K562 (cell line): ENCODE results near the gene SLC12A9. TPM values are rescaled to one million over a fixed set of nuclear protein-coding genes. Genes with fewer than 3 reads are reported as not detected.

Experiments
- ELF1 ChIP-seq: fragments of 200-800 bp; sonication (Bioruptor generic); IDR thresholded peaks from 2 replicates; pipeline ENCODE4 v1.6.1; 2016; ENCODE audit warnings: missing genetic modification characterization, missing compliant biosample characterization
- HNRNPL ChIP-seq: fragments of 200-400 bp; formaldehyde crosslinking; IDR thresholded peaks from 2 replicates; pipeline ENCODE4 v1.6.1; 2017; ENCODE audit warnings: low read depth, mild to moderate bottlenecking, low read length
- JUNB ChIP-seq: fragments of 450-650 bp; formaldehyde crosslinking; conservative IDR thresholded peaks from 2 replicates; pipeline ENCODE4 v1.4.0; 2020; ENCODE audit warnings: mild to moderate bottlenecking
- JUND ChIP-seq, 2 experiments: IDR thresholded peaks; 2 replicates in 1 of 2; 3 replicates in 1 of 2; pipeline ENCODE4 v1.6.1; 2011; ENCODE audit warnings: borderline replicate concordance in 2 of 2, low read depth in 2 of 2, low read length in 2 of 2, improper control_type of control experiment in 1 of 2, missing biosample characterization in 1 of 2, missing genetic modification characterization in 1 of 2, missing genetic modification reagents in 1 of 2
- KDM1A ChIP-seq, 2 experiments: fragments of 450-650 bp; IDR thresholded peaks; 2 replicates each; pipeline ENCODE4 v1.6.1; 2016; ENCODE audit warnings: mild to moderate bottlenecking in 2 of 2
- MAFG ChIP-seq: fragments of 450-650 bp; conservative IDR thresholded peaks from 2 replicates; pipeline ENCODE4 v1.6.1; 2016; ENCODE audit warnings: missing genetic modification characterization, missing compliant biosample characterization
- MCM5 ChIP-seq: fragments of 450-650 bp; IDR thresholded peaks from 2 replicates; pipeline ENCODE4 v1.6.1; 2016; ENCODE audit warnings: low read depth
- MTA3 ChIP-seq: fragments of 450-650 bp; formaldehyde crosslinking; IDR thresholded peaks from 2 replicates; pipeline ENCODE4 v1.6.1; 2017; ENCODE audit warnings: mild to moderate bottlenecking, borderline replicate concordance
- NFE2 ChIP-seq: IDR thresholded peaks from 2 replicates; pipeline ENCODE4 v1.6.1; 2014; ENCODE audit warnings: antibody characterized with exemption, low read depth
- NFIC ChIP-seq: fragments of 450-650 bp; IDR thresholded peaks from 2 replicates; pipeline ENCODE4 v1.6.1; 2017; ENCODE audit warnings: mild to moderate bottlenecking, inconsistent platforms
- NR1H2 ChIP-seq: sonication (generic); formaldehyde crosslinking; IDR thresholded peaks from 2 replicates; pipeline ENCODE4 v1.4.0; 2020; ENCODE audit warnings: mild to moderate bottlenecking, missing genetic modification reagents
- SNIP1 ChIP-seq: fragments of 450-650 bp; IDR thresholded peaks from 2 replicates; pipeline ENCODE4 v1.7.1; 2017; ENCODE audit warnings: low read depth, mild to moderate bottlenecking
- SOX6 ChIP-seq: fragments of 450-650 bp; IDR thresholded peaks from 2 replicates; pipeline ENCODE4 v1.6.1; 2014; ENCODE audit warnings: mild to moderate bottlenecking
- XRCC5 ChIP-seq: fragments of 200-400 bp; formaldehyde crosslinking; IDR thresholded peaks from 2 replicates; pipeline ENCODE4 v1.6.1; 2017; ENCODE audit warnings: low read depth, mild to moderate bottlenecking, low read length
- ZBTB8A ChIP-seq: fragments of 450-650 bp; IDR thresholded peaks from 2 replicates; pipeline ENCODE4 v1.6.1; 2018; ENCODE audit warnings: mild to moderate bottlenecking, moderate library complexity; ENCODE audit not compliant: partially characterized antibody
- ZFP1 ChIP-seq: fragments of 450-650 bp; formaldehyde crosslinking; IDR thresholded peaks from 2 replicates; pipeline ENCODE4 v1.4.0; 2020; ENCODE audit warnings: mild to moderate bottlenecking, mixed read lengths
- ZNF134 ChIP-seq: fragments of 250-450 bp; sonication (Bioruptor Pico); conservative IDR thresholded peaks from 2 replicates; pipeline ENCODE4 v1.4.0; 2020
- ZNF584 ChIP-seq: fragments of 200-800 bp; sonication (Bioruptor generic); IDR thresholded peaks from 2 replicates; pipeline ENCODE4 v1.6.1; 2016; ENCODE audit warnings: low read depth, mild to moderate bottlenecking, missing genetic modification characterization, missing compliant biosample characterization
- polyA plus RNA-seq, 8 experiments: library from polyadenylated mRNA; depleted of rRNA in 4 of 8; stranded (reverse) in 5 of 8; unstranded in 3 of 8; fragments of >200 nt; fragmentation: Nextera tagmentation in 2 of 8; fragmentation: Illumina TruSeq in 1 of 8; extraction: Ambion mirVana in 2 of 8; extraction: Trizol in 1 of 8; gene quantifications; 2 replicates each; pipeline versions ENCODE4 v1.2.1 to v1.2.3, GENCODE V29; 2011 to 2014; ENCODE audit warnings: inconsistent platforms in 1 of 8, missing spikeins in 1 of 8
- total RNA-seq, 7 experiments: library from RNA; depleted of rRNA in 6 of 7; stranded (reverse); fragments of >200 nt in 6 of 7; fragmentation: Illumina TruSeq in 2 of 7; extraction: Trizol in 2 of 7; gene quantifications; 2 replicates each; pipeline versions ENCODE4 v1.2.1 to v1.2.3, GENCODE V29; 2011 to 2021; ENCODE audit warnings: low replicate concordance in 1 of 7
- TF ChIP-seq, protein P1 (sequence below), 2 experiments: fragments of 200-800 bp in 1 of 2; sonication (Bioruptor generic) in 1 of 2; sonication (generic) in 1 of 2; formaldehyde crosslinking in 1 of 2; IDR thresholded peaks in 1 of 2; conservative IDR thresholded peaks in 1 of 2; 2 replicates each; pipeline versions ENCODE4 v1.5.0 to v1.6.1; 2016 to 2020; ENCODE audit warnings: missing compliant biosample characterization in 1 of 2, missing genetic modification characterization in 1 of 2, missing genetic modification reagents in 1 of 2
- TF ChIP-seq, protein P2 (sequence below): fragments of 450-650 bp; conservative IDR thresholded peaks from 2 replicates; pipeline ENCODE4 v1.6.1; 2016; ENCODE audit warnings: missing genetic modification characterization, low read depth, mild to moderate bottlenecking, control low read depth, missing compliant biosample characterization
- TF ChIP-seq, protein P3 (sequence below): fragments of 450-650 bp; IDR thresholded peaks from 2 replicates; pipeline ENCODE4 v1.6.1; 2016; ENCODE audit warnings: mild to moderate bottlenecking
- TF ChIP-seq, protein P4 (sequence below): IDR thresholded peaks from 2 replicates; pipeline ENCODE4 v1.6.1; 2011; ENCODE audit warnings: borderline replicate concordance, low read depth, mild to moderate bottlenecking, moderate library complexity, low read length; ENCODE audit not compliant: insufficient read depth, poor library complexity, severe bottlenecking

The SLC12A9 gene
- total and polyA plus RNA-seq, 9 of the 15 experiments (the other 6 are each of a cell fraction or from before 2014, with no cell fraction given) = 0.06 to 20.2 (median 10.7) TPM

DNA sequence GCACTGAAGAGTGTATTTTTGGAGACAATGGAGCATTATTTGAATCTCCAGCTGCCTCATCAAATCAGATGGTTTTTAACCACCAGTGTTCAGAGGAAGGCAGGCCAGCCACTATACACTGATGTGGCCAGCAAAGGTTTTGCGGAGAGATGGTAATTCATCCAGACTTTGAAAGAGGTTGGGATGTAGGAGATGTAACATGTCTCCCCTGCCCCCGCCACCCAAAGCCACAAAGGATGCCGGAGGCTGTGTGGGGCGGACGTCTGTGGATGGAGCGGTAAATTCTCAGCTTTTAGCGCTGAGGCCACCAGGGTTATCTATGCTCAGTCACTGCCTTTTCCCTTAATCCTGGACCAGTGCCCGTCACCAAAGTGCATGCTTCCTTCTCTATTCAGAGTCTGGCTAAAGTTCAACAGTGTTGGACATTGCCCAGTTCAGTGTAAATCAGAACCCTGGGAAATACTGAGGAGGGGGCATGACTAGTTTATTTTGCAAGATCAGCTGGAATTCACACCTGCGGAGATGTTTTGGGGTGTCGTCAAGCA lies 11.0 kb downstream of the SLC12A9 start (continued):
- no peak for TF ChIP-seq ZFP1 (CRISPR knock-in tag)
- no peak for TF ChIP-seq JUND (IDR thresholded peaks at IDR 0.05; ENCODE audit: borderline replicate concordance, low read depth, low read length)
- TF ChIP-seq JUND (tag; IDR thresholded peaks at IDR 0.05; ENCODE audit: borderline replicate concordance, low read depth, low read length) = no peak
- no peak for TF ChIP-seq ZBTB8A
- TF ChIP-seq XRCC5 = no peak
- no peak for TF ChIP-seq ELF1 (tag)
- TF ChIP-seq, protein P1, sequence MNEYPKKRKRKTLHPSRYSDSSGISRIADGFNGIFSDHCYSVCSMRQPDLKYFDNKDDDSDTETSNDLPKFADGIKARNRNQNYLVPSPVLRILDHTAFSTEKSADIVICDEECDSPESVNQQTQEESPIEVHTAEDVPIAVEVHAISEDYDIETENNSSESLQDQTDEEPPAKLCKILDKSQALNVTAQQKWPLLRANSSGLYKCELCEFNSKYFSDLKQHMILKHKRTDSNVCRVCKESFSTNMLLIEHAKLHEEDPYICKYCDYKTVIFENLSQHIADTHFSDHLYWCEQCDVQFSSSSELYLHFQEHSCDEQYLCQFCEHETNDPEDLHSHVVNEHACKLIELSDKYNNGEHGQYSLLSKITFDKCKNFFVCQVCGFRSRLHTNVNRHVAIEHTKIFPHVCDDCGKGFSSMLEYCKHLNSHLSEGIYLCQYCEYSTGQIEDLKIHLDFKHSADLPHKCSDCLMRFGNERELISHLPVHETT (CRISPR knock-in tag; conservative IDR thresholded peaks at IDR 0.05 in 1 of 2, IDR thresholded peaks at IDR 0.05 in 1 of 2) = no peak
- TF ChIP-seq, protein P2, sequence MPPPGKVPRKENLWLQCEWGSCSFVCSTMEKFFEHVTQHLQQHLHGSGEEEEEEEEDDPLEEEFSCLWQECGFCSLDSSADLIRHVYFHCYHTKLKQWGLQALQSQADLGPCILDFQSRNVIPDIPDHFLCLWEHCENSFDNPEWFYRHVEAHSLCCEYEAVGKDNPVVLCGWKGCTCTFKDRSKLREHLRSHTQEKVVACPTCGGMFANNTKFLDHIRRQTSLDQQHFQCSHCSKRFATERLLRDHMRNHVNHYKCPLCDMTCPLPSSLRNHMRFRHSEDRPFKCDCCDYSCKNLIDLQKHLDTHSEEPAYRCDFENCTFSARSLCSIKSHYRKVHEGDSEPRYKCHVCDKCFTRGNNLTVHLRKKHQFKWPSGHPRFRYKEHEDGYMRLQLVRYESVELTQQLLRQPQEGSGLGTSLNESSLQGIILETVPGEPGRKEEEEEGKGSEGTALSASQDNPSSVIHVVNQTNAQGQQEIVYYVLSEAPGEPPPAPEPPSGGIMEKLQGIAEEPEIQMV = no peak
- no peak for TF ChIP-seq MTA3
- TF ChIP-seq NFE2 = peak; percentile 34; the same call in 1 of the 2 replicates
- TF ChIP-seq NFIC = peak; percentile 63
- TF ChIP-seq, protein P3, sequence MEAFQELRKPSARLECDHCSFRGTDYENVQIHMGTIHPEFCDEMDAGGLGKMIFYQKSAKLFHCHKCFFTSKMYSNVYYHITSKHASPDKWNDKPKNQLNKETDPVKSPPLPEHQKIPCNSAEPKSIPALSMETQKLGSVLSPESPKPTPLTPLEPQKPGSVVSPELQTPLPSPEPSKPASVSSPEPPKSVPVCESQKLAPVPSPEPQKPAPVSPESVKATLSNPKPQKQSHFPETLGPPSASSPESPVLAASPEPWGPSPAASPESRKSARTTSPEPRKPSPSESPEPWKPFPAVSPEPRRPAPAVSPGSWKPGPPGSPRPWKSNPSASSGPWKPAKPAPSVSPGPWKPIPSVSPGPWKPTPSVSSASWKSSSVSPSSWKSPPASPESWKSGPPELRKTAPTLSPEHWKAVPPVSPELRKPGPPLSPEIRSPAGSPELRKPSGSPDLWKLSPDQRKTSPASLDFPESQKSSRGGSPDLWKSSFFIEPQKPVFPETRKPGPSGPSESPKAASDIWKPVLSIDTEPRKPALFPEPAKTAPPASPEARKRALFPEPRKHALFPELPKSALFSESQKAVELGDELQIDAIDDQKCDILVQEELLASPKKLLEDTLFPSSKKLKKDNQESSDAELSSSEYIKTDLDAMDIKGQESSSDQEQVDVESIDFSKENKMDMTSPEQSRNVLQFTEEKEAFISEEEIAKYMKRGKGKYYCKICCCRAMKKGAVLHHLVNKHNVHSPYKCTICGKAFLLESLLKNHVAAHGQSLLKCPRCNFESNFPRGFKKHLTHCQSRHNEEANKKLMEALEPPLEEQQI = no peak
- no peak for TF ChIP-seq JUNB (CRISPR knock-in tag)
- TF ChIP-seq SOX6 = no peak
- TF ChIP-seq ZNF584 (CRISPR knock-in tag) = no peak
- no peak for TF ChIP-seq MCM5
- TF ChIP-seq KDM1A (IDR thresholded peaks at IDR 0.05) = peak in 1 of 2 experiments; percentile 36; a peak in 1 of 4 replicates
- TF ChIP-seq HNRNPL = no peak
- TF ChIP-seq SNIP1 = no peak
- TF ChIP-seq ZNF134 (CRISPR knock-in tag) = no peak
- peak; percentile 59 for TF ChIP-seq MAFG (tag)
- TF ChIP-seq NR1H2 (CRISPR knock-in tag) = no peak
- TF ChIP-seq, protein P4, sequence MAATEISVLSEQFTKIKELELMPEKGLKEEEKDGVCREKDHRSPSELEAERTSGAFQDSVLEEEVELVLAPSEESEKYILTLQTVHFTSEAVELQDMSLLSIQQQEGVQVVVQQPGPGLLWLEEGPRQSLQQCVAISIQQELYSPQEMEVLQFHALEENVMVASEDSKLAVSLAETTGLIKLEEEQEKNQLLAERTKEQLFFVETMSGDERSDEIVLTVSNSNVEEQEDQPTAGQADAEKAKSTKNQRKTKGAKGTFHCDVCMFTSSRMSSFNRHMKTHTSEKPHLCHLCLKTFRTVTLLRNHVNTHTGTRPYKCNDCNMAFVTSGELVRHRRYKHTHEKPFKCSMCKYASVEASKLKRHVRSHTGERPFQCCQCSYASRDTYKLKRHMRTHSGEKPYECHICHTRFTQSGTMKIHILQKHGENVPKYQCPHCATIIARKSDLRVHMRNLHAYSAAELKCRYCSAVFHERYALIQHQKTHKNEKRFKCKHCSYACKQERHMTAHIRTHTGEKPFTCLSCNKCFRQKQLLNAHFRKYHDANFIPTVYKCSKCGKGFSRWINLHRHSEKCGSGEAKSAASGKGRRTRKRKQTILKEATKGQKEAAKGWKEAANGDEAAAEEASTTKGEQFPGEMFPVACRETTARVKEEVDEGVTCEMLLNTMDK = no peak
